Gastrocnemius medialis (tissue), 4 donors: ENCODE measurements around the gene PLCB1.

Experiments used
- CTCF ChIP-seq, 5 experiments: fragments of 450-650 bp in 3 of 5; fragments of 200-600 bp in 2 of 5; sonication (generic) in 2 of 5; IDR thresholded peaks in 4 of 5; conservative IDR thresholded peaks in 1 of 5; 1 replicate in 4 of 5; 2 replicates in 1 of 5; pipeline ENCODE4 v1.5.1; 2016 to 2019; ENCODE audit warnings: antibody characterized with exemption in 5 of 5, mild to moderate bottlenecking in 3 of 5, moderate library complexity in 3 of 5
- POLR2A ChIP-seq, 2 donors: fragments of 450-650 bp; IDR thresholded peaks; one replicate each; pipeline ENCODE4 v1.6.1; 2017; ENCODE audit warnings: antibody characterized with exemption in 2 of 2, mild to moderate bottlenecking in 2 of 2, moderate library complexity in 2 of 2

- TF ChIP-seq CTCF (IDR thresholded peaks at IDR 0.05 in 4 of 5, conservative IDR thresholded peaks at IDR 0.05 in 1 of 5) = no peak
- no peak for TF ChIP-seq POLR2A (IDR thresholded peaks at IDR 0.05)
Measured at GRCh38 chr20:8390500-8390899, 258.4 kb downstream of the PLCB1 start.
